Measurements from ENCODE around the gene NDUFS2.

GRCh38 chr1:161172776-161173376 lies 29.3 kb upstream of the NDUFS2 start:
- TF ChIP-seq FOXA1 (IDR thresholded peaks at IDR 0.05) (no peak), BHLHE40 (IDR thresholded peaks at IDR 0.05; ENCODE audit: borderline replicate concordance) (no peak), ZNF384 (IDR thresholded peaks at IDR 0.05) (no peak), SP1 (IDR thresholded peaks at IDR 0.05) (no peak)

Data from HEK293T (cell line).